OCI-LY1 (cell line): Measurements from ENCODE around the gene PSMA8.
"Not testable (repeated sequence)": the region's sequence is repeated elsewhere in the genome, so short reads cannot be mapped to it uniquely, and the experiment has no call there.

Experiments used
- H2AFZ ChIP-seq: fragments of 200-600 bp; sonication (generic), shearing (Covaris generic); 2 replicates; pipeline ENCODE4 v1.6.0; 2014; ENCODE audit warnings: antibody characterized with exemption, mild to moderate bottlenecking, low read length
- H3F3A ChIP-seq: fragments of 200-600 bp; sonication (generic), shearing (Covaris generic); 2 replicates; pipeline ENCODE4 v1.6.0; 2014; ENCODE audit warnings: mild to moderate bottlenecking, antibody characterized with exemption, low read length, moderate library complexity; ENCODE audit not compliant: insufficient read depth
- H3K27ac ChIP-seq: fragments of 200-600 bp; sonication (generic); 2 replicates; pipeline ENCODE4 v1.5.1; 2014; ENCODE audit warnings: low read length, mixed run types, mild to moderate bottlenecking, low read depth; ENCODE audit not compliant: poor library complexity, severe bottlenecking
- H3K27me3 ChIP-seq: fragments of 200-600 bp; sonication (generic); 2 replicates; pipeline ENCODE4 v1.6.0; 2014; ENCODE audit warnings: antibody characterized with exemption, mild to moderate bottlenecking, low read length, moderate library complexity; ENCODE audit not compliant: insufficient read depth
- H3K36me3 ChIP-seq: fragments of 200-600 bp; sonication (generic); 2 replicates; pipeline ENCODE4 v1.6.1; 2014; ENCODE audit warnings: mild to moderate bottlenecking, antibody characterized with exemption, low read length, moderate library complexity, mixed read lengths; ENCODE audit not compliant: insufficient read depth
- H3K4me1 ChIP-seq: fragments of 200-600 bp; sonication (generic); 2 replicates; pipeline ENCODE4 v1.5.1; 2014; ENCODE audit warnings: mild to moderate bottlenecking, low read length, moderate library complexity; ENCODE audit not compliant: insufficient read depth, severe bottlenecking
- H3K4me2 ChIP-seq: fragments of 200-600 bp; sonication (generic), shearing (Covaris generic); 2 replicates; pipeline ENCODE4 v1.6.1; 2014; ENCODE audit warnings: low read length
- H3K4me3 ChIP-seq: fragments of 200-600 bp; sonication (generic); 2 replicates; pipeline ENCODE4 v1.5.1; 2014; ENCODE audit warnings: low read length, low read depth, mild to moderate bottlenecking, mixed read lengths; ENCODE audit not compliant: poor library complexity, severe bottlenecking
- H3K79me2 ChIP-seq: fragments of 200-600 bp; shearing (Covaris generic); 2 replicates; pipeline ENCODE4 v1.6.1; 2016; ENCODE audit warnings: mixed run types, low read length, mixed read lengths; ENCODE audit not compliant: insufficient read depth
- H3K9ac ChIP-seq: fragments of 200-600 bp; sonication (generic), shearing (Covaris generic); 2 replicates; pipeline ENCODE4 v1.6.1; 2014; ENCODE audit warnings: mild to moderate bottlenecking, low read length, mixed read lengths
- H3K9me2 ChIP-seq: fragments of 200-600 bp; sonication (generic), shearing (Covaris generic); 2 replicates; pipeline ENCODE4 v1.6.1; 2014; ENCODE audit warnings: low read depth, mild to moderate bottlenecking, low read length, mixed read lengths
- H3K9me3 ChIP-seq: fragments of 200-600 bp; shearing (Covaris generic); 2 replicates; pipeline ENCODE4 v1.6.1; 2014; ENCODE audit warnings: low read length, mixed read lengths
- H4K20me1 ChIP-seq: fragments of 200-600 bp; sonication (generic), shearing (Covaris generic); 2 replicates; pipeline ENCODE4 v1.6.0; 2016; ENCODE audit warnings: mild to moderate bottlenecking, low read length; ENCODE audit not compliant: insufficient read depth
- CTCF ChIP-seq: fragments of 200-600 bp; sonication (generic), shearing (Covaris generic); IDR thresholded peaks from 2 replicates; pipeline ENCODE4 v1.5.1; 2017; ENCODE audit warnings: mild to moderate bottlenecking, antibody characterized with exemption, low read length, moderate library complexity, mixed read lengths
- EZH2 ChIP-seq: fragments of 200-600 bp; sonication (generic), shearing (Covaris generic); IDR thresholded peaks from 2 replicates; pipeline ENCODE4 v1.8.0; 2017; ENCODE audit warnings: borderline replicate concordance, mixed run types, mild to moderate bottlenecking, antibody characterized with exemption, low read length, moderate library complexity, mixed read lengths

PSMA8 gene

GRCh38 chr18:26157326-26157725 lies 23.7 kb downstream of the PSMA8 start:
- H3K9me3 ChIP-seq, result no peaks in the 10 kb centered on the region
- H3K4me2 ChIP-seq, result no peak overlapping the region
- H2AFZ ChIP-seq, result no peak overlapping the region
- H3K36me3 ChIP-seq, result peaks cover 34% of the 10 kb centered on the region
- H3K9me2 ChIP-seq, result no peaks in the 10 kb centered on the region
- no peaks in the 10 kb centered on the region for H4K20me1 ChIP-seq
- no peaks in the 10 kb centered on the region for H3K79me2 ChIP-seq
- H3F3A ChIP-seq, result no peaks in the 10 kb centered on the region
- H3K27me3 ChIP-seq, result no peaks in the 10 kb centered on the region
- TF ChIP-seq EZH2, result no peak
- TF ChIP-seq CTCF, result no peak
- no peak overlapping the region for H3K4me3 ChIP-seq
- H3K9ac ChIP-seq, result no peak overlapping the region
- H3K4me1 ChIP-seq, result peaks cover 3% of the 10 kb centered on the region
- H3K27ac ChIP-seq, result no peak overlapping the region

- H2AFZ ChIP-seq, result no peak overlapping the region
- no peaks in the 10 kb centered on the region for H4K20me1 ChIP-seq
- H3F3A ChIP-seq, result no peaks in the 10 kb centered on the region
- H3K27me3 ChIP-seq, result no peaks in the 10 kb centered on the region
- TF ChIP-seq EZH2 (no peak), CTCF (peak; percentile 52; the same call in 1 of the 2 replicates)
- peaks cover 26% of the 10 kb centered on the region for H3K36me3 ChIP-seq
- no peak overlapping the region for H3K27ac ChIP-seq
- no peaks in the 10 kb centered on the region for H3K9me2 ChIP-seq
- no peak overlapping the region for H3K4me3 ChIP-seq
- H3K9ac ChIP-seq, result no peak overlapping the region
- peaks cover 3% of the 10 kb centered on the region for H3K4me1 ChIP-seq
- no peaks in the 10 kb centered on the region for H3K79me2 ChIP-seq
- H3K4me2 ChIP-seq, result no peak overlapping the region
- no peaks in the 10 kb centered on the region for H3K9me3 ChIP-seq
These were observed 25.7 kb downstream of the PSMA8 start for GRCh38 chr18:26159353-26159752.

- Histone ChIP-seq H3K4me1 (peaks cover 14% of the 10 kb centered on the region), H3K9me3 (no peaks in the 10 kb centered on the region), H3K36me3 (peaks cover 30% of the 10 kb centered on the region), H3K4me3 (no peak overlapping the region), H3K27ac (no peak overlapping the region), H3K4me2 (no peak overlapping the region), H4K20me1 (no peaks in the 10 kb centered on the region), H3F3A (no peaks in the 10 kb centered on the region), H3K27me3 (no peaks in the 10 kb centered on the region), H3K9me2 (no peaks in the 10 kb centered on the region), H3K79me2 (no peaks in the 10 kb centered on the region), H2AFZ (no peak overlapping the region), H3K9ac (no peak overlapping the region)
- TF ChIP-seq EZH2 (no peak), CTCF (no peak)
These were observed 30.9 kb downstream of the PSMA8 start for GRCh38 chr18:26164571-26164970.

- H3K9me2 ChIP-seq, H3K9me3 ChIP-seq, H3K9ac ChIP-seq, H3K27me3 ChIP-seq, H2AFZ ChIP-seq, H4K20me1 ChIP-seq, H3K4me2 ChIP-seq, H3K79me2 ChIP-seq, H3K4me3 ChIP-seq, H3F3A ChIP-seq: not testable (repeated sequence)
- Histone ChIP-seq H3K4me1 (peaks cover 14% of the 10 kb centered on the region), H3K36me3 (peaks cover 17% of the 10 kb centered on the region), H3K27ac (peak overlapping the region; percentile 50)
These were observed 33.9 kb downstream of the PSMA8 start for GRCh38 chr18:26167592-26167991.
